BE2C (cell line): ENCODE results near the gene SND1.

Experiments used
- DNase-seq: peaks from one replicate; pipeline ENCODE4 v3.0.0-alpha.2; 2020
- H3K27me3 ChIP-seq: fragments of 250-450 bp; sonication (Bioruptor Pico); 2 replicates; pipeline ENCODE4 v1.5.1; 2020; ENCODE audit warnings: mild to moderate bottlenecking
- H3K36me3 ChIP-seq: fragments of 250-450 bp; sonication (Bioruptor Pico); 2 replicates; pipeline ENCODE4 v1.5.1; 2020; ENCODE audit warnings: mild to moderate bottlenecking
- H3K4me1 ChIP-seq: fragments of 250-450 bp; sonication (Bioruptor Pico); 2 replicates; pipeline ENCODE4 v1.5.1; 2020
- H3K4me3 ChIP-seq: 2 replicates; pipeline ENCODE4 v1.5.1; 2011; ENCODE audit warnings: low read depth, low read length
- H3K9me3 ChIP-seq: fragments of 250-450 bp; sonication (Bioruptor Pico); 2 replicates; pipeline ENCODE4 v1.5.1; 2020
- CTCF ChIP-seq: IDR thresholded peaks from 2 replicates; pipeline ENCODE4 v1.5.1; 2012; ENCODE audit warnings: mild to moderate bottlenecking, low read depth, low read length

SND1 gene

DNA sequence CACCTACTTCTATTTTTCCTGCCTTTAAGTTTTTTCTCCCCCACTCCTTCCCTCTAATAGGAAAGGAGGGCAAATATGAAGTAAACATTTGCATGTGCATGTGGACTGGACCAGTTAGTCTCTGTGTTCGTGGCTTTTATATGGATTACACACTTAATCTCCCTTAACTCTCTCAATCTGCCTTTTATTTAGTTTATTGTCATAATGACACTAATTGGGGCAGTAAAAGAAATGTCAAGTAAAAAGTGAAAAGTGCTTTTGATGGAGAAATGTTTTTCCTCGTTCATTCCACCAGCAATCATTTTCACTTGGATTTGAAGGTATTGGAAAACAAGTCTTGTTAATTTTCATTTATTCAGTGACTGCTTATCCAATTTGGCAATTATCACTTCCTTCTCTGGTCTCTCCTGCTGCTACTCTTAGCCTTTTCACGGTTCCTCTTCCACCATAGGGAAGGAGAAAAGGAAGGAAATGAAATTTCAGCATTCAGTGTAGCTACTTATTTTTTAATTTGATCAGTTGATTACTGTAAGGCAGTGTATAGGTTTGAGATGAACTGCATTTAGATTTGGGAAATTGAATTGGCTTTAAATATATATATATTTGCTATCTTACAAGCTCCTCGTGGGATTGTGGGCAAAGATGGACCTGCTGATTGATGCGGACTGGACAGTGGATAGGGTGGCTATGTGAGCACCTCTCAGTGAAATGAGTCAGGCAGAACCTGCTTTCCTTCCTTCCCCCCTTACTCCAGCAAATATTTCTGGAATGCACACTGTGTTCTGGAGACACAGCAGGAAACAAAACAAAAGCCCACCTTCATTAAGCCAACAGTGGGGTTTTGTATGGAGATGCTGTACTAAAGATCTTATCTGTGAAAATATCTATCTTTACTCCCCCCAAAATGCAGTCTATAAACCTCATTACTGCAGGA is 301.7 kb downstream of the SND1 start:
- no peaks in the 10 kb centered on the region for H3K9me3 ChIP-seq
- H3K27me3 ChIP-seq: no peaks in the 10 kb centered on the region
- no peaks in the 10 kb centered on the region for H3K36me3 ChIP-seq
- DNase-seq: no peak
- peaks cover 16% of the 10 kb centered on the region for H3K4me1 ChIP-seq
- no peak for TF ChIP-seq CTCF
- H3K4me3 ChIP-seq: no peak overlapping the region

GRCh38 chr7:127954357-127954748 is 302.4 kb downstream of the SND1 start:
- Histone ChIP-seq H3K36me3 (no peaks in the 10 kb centered on the region), H3K27me3 (no peaks in the 10 kb centered on the region), H3K4me3 (no peak overlapping the region), H3K4me1 (peaks cover 13% of the 10 kb centered on the region), H3K9me3 (no peaks in the 10 kb centered on the region)
- no peak for TF ChIP-seq CTCF
- no peak for DNase-seq

GRCh38 chr7:127955051-127955531 is 303.1 kb downstream of the SND1 start:
- H3K4me1 ChIP-seq: peaks cover 13% of the 10 kb centered on the region
- H3K9me3 ChIP-seq: no peaks in the 10 kb centered on the region
- H3K27me3 ChIP-seq: no peaks in the 10 kb centered on the region
- TF ChIP-seq CTCF: no peak
- no peak overlapping the region for H3K4me3 ChIP-seq
- no peak for DNase-seq
- no peaks in the 10 kb centered on the region for H3K36me3 ChIP-seq

DNA sequence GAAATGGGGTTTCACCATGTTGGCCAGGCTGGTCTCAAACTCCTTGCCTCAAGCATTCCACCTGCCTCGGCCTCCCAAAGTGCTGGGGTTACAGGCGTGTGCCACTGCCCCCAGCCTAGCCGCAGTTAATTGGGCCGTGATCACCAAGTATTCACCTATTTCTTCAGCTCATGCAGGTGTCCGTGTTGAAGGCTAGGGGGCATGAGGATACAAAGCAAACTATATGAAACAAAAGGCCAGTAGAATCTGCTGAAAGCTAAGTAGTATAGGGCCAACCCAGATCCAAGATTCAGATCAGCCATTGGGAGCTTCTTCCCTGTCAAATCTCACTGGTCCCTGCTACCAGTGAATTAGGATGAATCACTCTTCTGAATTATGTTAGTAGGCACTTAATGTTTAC is 305.9 kb downstream of the SND1 start:
- no peaks in the 10 kb centered on the region for H3K27me3 ChIP-seq
- TF ChIP-seq CTCF: peak; percentile 10; the same call in 1 of the 2 replicates
- no peaks in the 10 kb centered on the region for H3K36me3 ChIP-seq
- peaks cover 10% of the 10 kb centered on the region for H3K4me1 ChIP-seq
- H3K9me3 ChIP-seq: no peaks in the 10 kb centered on the region
- no peak overlapping the region for H3K4me3 ChIP-seq
- no peak for DNase-seq

DNA sequence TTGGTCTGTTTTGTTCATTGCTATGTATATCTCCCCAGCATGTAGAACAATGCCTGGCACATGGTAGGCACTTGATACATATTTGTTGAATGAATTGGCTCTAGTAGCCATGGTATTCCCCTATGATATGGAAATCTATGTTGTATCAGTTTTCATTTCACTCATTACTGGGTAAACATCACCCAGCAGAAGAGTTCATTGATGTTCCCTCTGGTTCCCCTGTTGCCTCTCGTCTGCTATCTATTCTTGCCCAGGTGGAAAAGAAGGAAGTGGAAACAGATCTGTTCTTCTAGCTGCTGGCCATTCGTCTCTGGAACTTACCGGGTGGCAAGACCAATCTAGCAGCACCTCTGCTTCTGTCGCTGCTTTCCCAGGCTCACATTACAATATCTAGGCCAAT is 307.8 kb downstream of the SND1 start:
- DNase-seq: no peak
- Histone ChIP-seq H3K4me3 (no peak overlapping the region), H3K4me1 (peaks cover 5% of the 10 kb centered on the region; the same call in 1 of the 2 replicates), H3K9me3 (no peaks in the 10 kb centered on the region), H3K36me3 (no peaks in the 10 kb centered on the region), H3K27me3 (no peaks in the 10 kb centered on the region)
- no peak for TF ChIP-seq CTCF
